ENCODE data around the gene VHLL. TPM values are rescaled to one million over a fixed set of nuclear protein-coding genes. Genes with fewer than 3 reads are reported as not detected.

VHLL gene
- total and polyA plus RNA-seq, 2 of the 13 experiments (the other 11 are each of a cell fraction or from before 2014, with no cell fraction given), result 0.24 TPM; not detected in 1

- TF ChIP-seq ZFP91 (CRISPR knock-in tag; IDR thresholded peaks at IDR 0.05; ENCODE audit: borderline replicate concordance) (peak; percentile 89; the same call in 1 of the 2 replicates), ZFP36L1 (CRISPR knock-in tag; IDR thresholded peaks at IDR 0.05) (peak; percentile 84), ZNF274 (CRISPR knock-in tag; IDR thresholded peaks at IDR 0.05) (peak; percentile 71; the same call in 1 of the 2 replicates), GATAD1 (CRISPR knock-in tag; IDR thresholded peaks at IDR 0.05) (peak; percentile 72; the same call in 1 of the 2 replicates), CCAR2 (optimal IDR thresholded peaks at IDR 0.05; ENCODE audit: low read depth, low read length) (no peak), KLF11 (CRISPR knock-in tag; IDR thresholded peaks at IDR 0.05) (0 out of 2 replicates have a peak, but pooled peaks have one; percentile 64), KDM2A (CRISPR knock-in tag; IDR thresholded peaks at IDR 0.05; ENCODE audit: borderline replicate concordance, low read depth) (peak; percentile 93), HOXA3 (CRISPR knock-in tag; IDR thresholded peaks at IDR 0.05) (peak; percentile 84), SP4 (CRISPR knock-in tag; IDR thresholded peaks at IDR 0.05) (0 out of 2 replicates have a peak, but pooled peaks have one; percentile 52), ZNF17 (CRISPR knock-in tag; IDR thresholded peaks at IDR 0.05) (no peak), ZNF549 (CRISPR knock-in tag; IDR thresholded peaks at IDR 0.05) (no peak), KDM1A (CRISPR knock-in tag; IDR thresholded peaks at IDR 0.05) (no peak), ZNF441 (CRISPR knock-in tag; IDR thresholded peaks at IDR 0.05; ENCODE audit: borderline replicate concordance) (peak; percentile 26; the same call in 1 of the 2 replicates), ZNF431 (CRISPR knock-in tag; IDR thresholded peaks at IDR 0.05; ENCODE audit: borderline replicate concordance, low read depth) (no peak), EEA1 (CRISPR knock-in tag; IDR thresholded peaks at IDR 0.05; ENCODE audit: borderline replicate concordance) (no peak), SP5 (CRISPR knock-in tag; IDR thresholded peaks at IDR 0.05; ENCODE audit: borderline replicate concordance, low read depth) (peak; percentile 78), KDM5A (IDR thresholded peaks at IDR 0.05; ENCODE audit: borderline replicate concordance, low read length) (peak; percentile 46; the same call in 1 of the 2 replicates), ZBTB7B (CRISPR knock-in tag; IDR thresholded peaks at IDR 0.05) (peak; percentile 91), ZNF678 (CRISPR knock-in tag; IDR thresholded peaks at IDR 0.05) (no peak), ZNF619 (CRISPR knock-in tag; IDR thresholded peaks at IDR 0.05) (peak; percentile 17; the same call in 1 of the 2 replicates), TFE3 (CRISPR knock-in tag; IDR thresholded peaks at IDR 0.05) (peak; percentile 62; the same call in 1 of the 2 replicates), HNRNPLL (IDR thresholded peaks at IDR 0.05; ENCODE audit: low read depth, low read length, poor library complexity, severe bottlenecking) (peak; percentile 56), TFDP1 (CRISPR knock-in tag; IDR thresholded peaks at IDR 0.05; ENCODE audit: borderline replicate concordance) (peak; percentile 47; the same call in 1 of the 2 replicates), ZBTB20 (CRISPR knock-in tag; IDR thresholded peaks at IDR 0.05; ENCODE audit: borderline replicate concordance, low read depth) (peak; percentile 62), MYPOP (CRISPR knock-in tag; IDR thresholded peaks at IDR 0.05) (peak; percentile 41; the same call in 1 of the 2 replicates)
Measured at GRCh38 chr1:156291226-156292061, 7.7 kb downstream of the VHLL start (continued).
